Activated CD8-positive, alpha-beta memory T cell treated with anti-CD3 and anti-CD28 coated beads for 4 hours (primary cell): ENCODE results near the gene PPWD1.
"Not testable (repeated sequence)": the region's sequence is repeated elsewhere in the genome, so short reads cannot be mapped to it uniquely, and the experiment has no call there.

ENCODE experiments used
- DNase-seq, 2 donors: peaks; one replicate each; pipeline ENCODE4 v3.0.0-alpha.2; 2020; ENCODE audit warnings: low read depth in 2 of 2

PPWD1 gene

DNA sequence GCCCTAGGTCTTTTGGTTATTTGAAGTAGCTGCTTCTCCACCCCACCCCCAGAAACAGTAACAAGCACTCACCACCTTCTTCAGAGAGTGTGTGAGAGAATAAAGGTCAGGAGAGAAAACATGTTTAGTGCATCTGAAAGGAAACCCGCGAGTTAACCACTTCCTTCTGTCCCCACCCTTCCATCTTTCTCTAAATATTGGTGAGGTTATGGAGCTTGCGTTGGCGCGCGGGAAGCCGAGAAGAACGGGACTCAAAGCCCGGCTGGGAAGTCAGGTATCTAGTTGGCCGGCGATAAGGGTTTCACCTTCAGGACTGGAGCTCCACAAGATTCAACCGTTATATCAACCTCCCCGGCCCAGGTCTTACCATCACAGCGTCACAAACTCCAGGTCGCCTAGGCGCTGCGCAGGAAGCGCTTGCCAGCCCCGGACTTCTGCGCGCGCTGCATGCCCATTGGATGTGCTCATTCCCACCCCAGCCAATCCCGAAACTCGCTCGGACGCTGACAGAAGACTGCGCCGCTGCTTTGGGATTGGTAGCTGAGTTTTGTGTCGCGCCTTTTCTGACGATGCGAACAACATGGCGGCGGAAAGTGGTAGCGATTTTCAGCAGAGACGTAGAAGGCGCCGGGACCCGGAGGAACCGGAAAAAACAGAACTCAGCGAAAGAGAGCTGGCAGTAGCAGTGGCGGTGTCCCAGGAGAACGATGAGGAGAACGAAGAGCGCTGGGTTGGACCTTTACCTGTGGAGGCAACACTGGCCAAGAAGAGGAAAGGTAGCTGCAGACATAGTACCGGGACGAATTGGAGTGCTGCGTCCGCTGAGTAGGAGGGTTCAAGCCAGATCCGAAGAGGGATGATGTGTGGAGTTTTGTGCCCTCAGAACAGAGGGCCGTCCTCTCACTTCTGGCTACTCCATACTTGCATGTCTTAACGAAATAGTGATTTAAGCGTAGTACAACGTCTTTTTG lies at the start of gene PPWD1, which contains the start of gene CENPK:
Gene PPWD1, plus strand, starts transcription at position 566 of the 971 bp plus-strand sequence. Its CDS starts 15 bp downstream, at position 581.
Gene CENPK, minus strand, starts transcription at position 438 of the 971 bp plus-strand sequence. CDS start 8,261 bp downstream, outside the sequence.
- DNase-seq = peak; percentile 88 to 91

- DNase-seq = no peak
Measured at GRCh38 chr5:65525726-65526125, 37.4 kb upstream of the PPWD1 start.

DNA sequence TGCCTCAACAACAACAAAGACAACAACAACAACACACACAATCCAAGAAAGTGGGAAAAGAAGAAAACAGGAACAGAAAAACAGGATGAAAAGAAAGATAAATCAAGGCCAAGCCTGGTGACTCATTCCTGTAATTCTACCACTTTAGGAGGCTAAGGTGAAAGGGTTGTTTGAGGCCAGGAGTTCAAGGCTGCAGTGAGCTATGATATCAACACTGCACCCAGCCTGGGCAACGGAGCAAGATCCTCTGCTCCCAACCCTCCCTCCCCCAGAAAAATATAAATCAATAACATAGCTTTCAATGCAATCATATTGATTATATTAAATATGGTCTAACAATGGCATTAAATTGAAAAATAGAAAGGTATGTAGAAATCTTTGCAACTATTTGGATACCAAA lies 32.2 kb upstream of the PPWD1 start:
- DNase-seq = no peak

GRCh38 chr5:65535529-65535987 lies 27.5 kb upstream of the PPWD1 start:
- DNase-seq = no peak

DNA sequence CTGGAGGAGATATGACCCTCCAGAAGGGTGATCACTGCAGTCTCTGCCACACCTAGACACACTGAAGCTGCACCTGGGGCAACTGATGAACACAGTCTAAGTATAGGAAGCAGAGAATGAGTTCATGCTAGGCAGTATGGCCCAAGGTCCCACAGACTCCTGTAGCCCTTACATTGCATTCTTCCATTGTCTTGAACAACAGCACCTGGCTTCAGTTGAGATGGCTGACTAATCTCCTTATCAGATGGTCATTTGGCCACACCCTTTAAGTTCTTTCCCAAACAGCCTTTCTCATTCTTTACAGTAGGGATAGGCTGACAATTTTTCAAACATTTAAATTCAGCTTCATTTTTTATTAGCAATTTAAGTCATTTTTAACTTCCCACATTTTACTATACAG lies 23.3 kb upstream of the PPWD1 start:
- no peak for DNase-seq

- DNase-seq = no peak
Measured at GRCh38 chr5:65544473-65544872, 18.6 kb upstream of the PPWD1 start.

DNA sequence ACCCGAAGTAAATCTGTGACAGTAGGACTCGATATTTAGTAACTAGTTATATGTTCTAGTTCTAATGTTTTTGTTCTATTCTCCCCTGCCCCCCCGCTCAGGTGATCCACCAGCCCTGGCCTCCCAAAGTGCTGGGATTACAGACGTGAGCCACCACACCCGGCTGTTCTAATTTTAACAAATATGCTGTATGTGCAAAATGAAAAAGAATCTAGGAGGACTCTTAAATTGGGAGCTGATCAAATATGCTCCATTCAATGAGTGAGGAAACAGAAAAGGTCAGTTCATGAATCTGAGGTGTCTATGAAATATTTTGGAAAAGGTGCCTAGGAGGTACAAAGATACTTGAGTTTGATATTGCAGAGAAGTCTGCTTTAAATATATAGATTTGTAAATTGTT lies 17.0 kb upstream of the PPWD1 start:
- DNase-seq = no peak

GRCh38 chr5:65548281-65548680 lies 14.8 kb upstream of the PPWD1 start:
- no peak for DNase-seq

DNA sequence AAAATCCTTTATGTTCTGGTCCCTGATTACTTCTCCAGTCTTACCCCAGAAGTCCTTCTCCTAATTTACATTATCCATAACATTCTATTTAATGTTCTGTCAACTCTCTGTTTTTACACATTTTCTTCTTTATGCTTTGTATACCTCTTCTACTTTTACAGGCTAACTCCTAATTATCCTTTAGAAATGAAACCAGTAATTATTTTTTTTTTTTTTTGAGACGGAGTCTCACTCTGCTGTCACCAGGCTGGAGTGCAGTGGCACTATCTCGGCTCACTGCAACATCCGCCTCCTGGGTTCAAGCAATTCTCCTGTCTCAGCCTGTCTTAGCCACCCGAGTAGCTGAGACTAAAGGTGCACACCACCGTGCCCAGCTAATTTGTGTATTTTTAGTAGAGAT lies 9.2 kb upstream of the PPWD1 start:
- no peak for DNase-seq

- DNase-seq = no peak
Measured at GRCh38 chr5:65555287-65555686, 7.8 kb upstream of the PPWD1 start.

DNA sequence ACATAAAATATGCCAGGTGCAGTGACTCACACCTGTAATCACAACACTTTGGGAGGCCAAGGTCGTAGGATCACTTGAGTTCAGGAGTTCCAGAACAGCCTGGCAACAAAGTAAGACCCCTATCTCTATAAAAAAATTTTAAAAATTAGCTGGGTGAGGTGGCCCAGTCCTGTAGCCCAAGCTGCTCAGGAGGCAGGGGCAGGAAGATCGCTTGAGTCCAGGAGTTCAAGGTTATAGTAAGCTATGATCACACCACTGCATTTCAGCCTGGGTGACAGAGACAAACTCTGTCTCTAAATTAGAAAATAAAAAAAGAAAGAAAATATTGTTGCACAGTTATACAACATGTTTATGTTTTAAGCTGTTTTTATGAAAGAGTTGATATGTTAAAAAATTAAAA lies 6.9 kb upstream of the PPWD1 start:
- no peak for DNase-seq

GRCh38 chr5:65556718-65557117 lies 6.4 kb upstream of the PPWD1 start:
- no peak for DNase-seq

- no peak for DNase-seq
Measured at GRCh38 chr5:65563777-65564176, 681 bp downstream of the PPWD1 start.

GRCh38 chr5:65566505-65566904 lies 3.4 kb downstream of the PPWD1 start:
- no peak for DNase-seq

GRCh38 chr5:65570598-65571226 lies 7.6 kb downstream of the PPWD1 start:
- DNase-seq = no peak

GRCh38 chr5:65577141-65577540 lies 14.0 kb downstream of the PPWD1 start:
- DNase-seq = no peak

- DNase-seq = no peak
Measured at GRCh38 chr5:65588694-65589093, 25.6 kb downstream of the PPWD1 start.

DNA sequence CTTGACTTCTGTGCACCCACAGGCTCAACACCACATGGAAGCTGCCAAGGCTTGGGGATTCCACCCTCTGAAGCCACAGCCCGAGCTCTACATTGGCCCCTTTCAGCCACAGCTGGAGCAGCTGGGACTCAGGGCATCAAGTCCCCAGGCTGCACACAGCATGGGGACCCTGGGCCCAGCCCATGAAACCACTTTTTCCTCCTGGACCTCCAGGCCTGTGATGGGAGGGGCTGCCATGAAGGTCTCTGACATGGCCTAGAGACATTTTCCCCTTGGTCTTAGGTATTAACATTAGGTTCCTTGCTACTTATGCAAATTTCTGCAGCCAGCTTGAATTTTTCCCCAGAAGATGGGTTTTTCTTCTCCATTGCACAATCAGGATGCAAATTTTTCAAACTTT lies 38.7 kb downstream of the PPWD1 start:
- not testable (repeated sequence) for DNase-seq

- DNase-seq = no peak
Measured at GRCh38 chr5:65611524-65611923, 48.4 kb downstream of the PPWD1 start.

DNA sequence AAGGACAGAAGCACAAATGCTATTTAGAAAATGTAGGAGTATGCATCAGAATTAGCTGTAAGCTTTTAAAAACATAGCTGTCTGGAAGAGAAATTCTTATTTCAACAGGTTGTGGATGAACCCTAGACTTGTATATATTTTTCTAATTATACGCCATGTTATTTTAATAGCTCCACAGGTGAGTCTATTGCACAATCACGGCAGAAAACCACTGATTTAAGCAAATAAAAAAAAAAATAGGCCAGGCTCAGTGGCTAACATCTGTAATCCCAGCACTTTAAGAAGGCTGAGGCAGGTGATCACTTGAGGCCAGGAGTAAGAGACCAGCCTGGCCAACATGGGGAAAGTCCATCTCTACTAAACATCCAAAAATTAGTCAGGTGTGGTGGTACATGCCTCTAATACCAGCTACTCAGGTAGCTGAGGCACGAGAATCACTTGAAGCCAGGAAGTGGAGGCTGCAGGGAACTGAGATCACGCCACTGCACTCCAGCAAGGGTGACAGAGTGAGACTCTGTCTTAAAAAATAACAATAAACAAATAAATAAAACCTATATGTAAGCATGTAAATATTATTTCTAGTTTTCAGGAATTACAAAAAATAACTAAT lies 49.3 kb downstream of the PPWD1 start:
- DNase-seq = no peak

- DNase-seq = no peak
Measured at GRCh38 chr5:65620021-65620420, 56.9 kb downstream of the PPWD1 start.

DNA sequence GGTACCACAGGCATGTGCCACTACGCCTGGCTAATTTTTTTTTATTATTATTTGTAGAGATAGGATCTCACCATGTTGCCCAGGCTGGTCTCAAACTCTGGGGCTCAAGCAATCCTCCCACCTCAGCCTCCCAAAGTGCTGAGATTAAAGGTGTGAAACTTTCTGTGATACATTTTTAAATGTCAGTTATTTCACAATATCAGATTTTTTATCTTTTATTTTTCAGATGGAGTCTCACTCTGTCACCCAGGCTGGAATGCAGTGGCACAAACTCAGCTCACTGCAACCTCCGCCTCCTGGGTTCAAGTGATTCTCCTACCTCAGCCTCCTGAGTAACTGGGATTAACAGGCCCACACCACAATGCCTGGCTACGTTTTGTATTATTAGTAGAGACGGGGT lies 58.9 kb downstream of the PPWD1 start:
- DNase-seq = not testable (repeated sequence)
